Right cardiac atrium (tissue), 5 donors: ENCODE results near the gene JMJD6. TPM values are rescaled to one million over a fixed set of nuclear protein-coding genes. Genes with fewer than 3 reads are reported as not detected.
"Not testable (repeated sequence)": the region's sequence is repeated elsewhere in the genome, so short reads cannot be mapped to it uniquely, and the experiment has no call there.

Source experiments
- ATAC-seq, 2 donors: fragments of 200-7000 bp; cut with Tn5 transposase; one replicate each; pipeline versions ENCODE4 v1.8.0 to v1.9.1; 2020; ENCODE audit warnings: moderate library complexity in 2 of 2, mild to moderate bottlenecking in 1 of 2
- DNase-seq, 3 donors: peaks; one replicate each; pipeline ENCODE4 v3.0.0-alpha.2; 2020
- H3K27ac ChIP-seq: one replicate; pipeline ENCODE4 v1.5.1; 2013; ENCODE audit warnings: mild to moderate bottlenecking, low read length, control low read depth, moderate library complexity
- H3K27me3 ChIP-seq: one replicate; pipeline ENCODE4 v1.6.1; 2013; ENCODE audit not compliant: control insufficient read depth, insufficient read depth
- H3K4me1 ChIP-seq: one replicate; pipeline ENCODE4 v1.6.1; 2013; ENCODE audit warnings: low read length; ENCODE audit not compliant: control insufficient read depth, insufficient read depth
- H3K4me3 ChIP-seq: one replicate; pipeline ENCODE4 v1.5.1; 2013; ENCODE audit warnings: low read length, control low read depth
- H3K9me3 ChIP-seq: one replicate; pipeline ENCODE4 v1.6.1; 2013; ENCODE audit warnings: low read length; ENCODE audit not compliant: control insufficient read depth
- WGBS: extraction: QIAGEN DNeasy Blood & Tissue Kit; methylation state at CpG from one replicate; pipeline ENCODE4 v1.1.7; 2013; 5-methylcytosine and 5-hydroxymethylcytosine counted together
- intact Hi-C, 4 donors: fragments of 100-400 bp; cut with DNase I; formaldehyde crosslinking; loops; one replicate each; pipeline versions ENCODE4 v1.11.0 to v1.14.0; 2022 to 2023
- polyA plus RNA-seq: library from polyadenylated mRNA; stranded (reverse); fragments of 200-250 nt; gene quantifications from one replicate; pipeline ENCODE4 v1.2.3, GENCODE V29; 2013
- total RNA-seq, 4 donors: library from RNA; stranded (reverse); fragmentation: NEBNext Ultra II Directional; extraction: Animal tissue kit (Norgen Biotek cat#: 25700); gene quantifications; one replicate each; pipeline ENCODE4 v1.2.1, GENCODE V29; 2021
- donor health status: healthy with polysubstance abuse.
- donor health status: DM: no; HTN: yes; CAD: no.
- donor health status: DM: no; HTN: no; CAD: no.
- donor health status: DM: no; HTN: yes; CAD: no; lungs with severe emphysema.
- donor health status: DM: yes; HTN: yes; CAD: no.

JMJD6 gene
- total and polyA plus RNA-seq, 5 donors = 36.7 to 58.8 (median 56.1) TPM

- no peak overlapping the region for H3K4me3 ChIP-seq
- H3K27me3 ChIP-seq = no peaks in the 10 kb centered on the region
- no peak for ATAC-seq
- no peaks in the 10 kb centered on the region for H3K9me3 ChIP-seq
- WGBS = 56% methylated on average over 5 of the region's 5 CpGs
- no peak overlapping the region for H3K27ac ChIP-seq
- intact Hi-C loops = loop anchor here in 1 of 4 donors (10.0 kb wide), 1 partner anchor 160 kb away; no protein-coding TSS in a partner anchor
- peaks cover 7% of the 10 kb centered on the region for H3K4me1 ChIP-seq
- no peak for DNase-seq
Observed at GRCh38 chr17:76714336-76714735, 12.1 kb downstream of the JMJD6 start.

GRCh38 chr17:76713765-76714164, 12.6 kb downstream of the JMJD6 start:
- WGBS = 82% methylated on average over 7 of the region's 7 CpGs
- intact Hi-C loops = loop anchor here in 1 of 4 donors (10.0 kb wide), 1 partner anchor 159 kb away; no protein-coding TSS in a partner anchor

GRCh38 chr17:76712321-76712720, 14.1 kb downstream of the JMJD6 start:
- intact Hi-C loops = loop anchor here in 1 of 4 donors (10.0 kb wide), 1 partner anchor 158 kb away; no protein-coding TSS in a partner anchor
- H3K4me1 ChIP-seq = peaks cover 18% of the 10 kb centered on the region
- not testable (repeated sequence) for DNase-seq, ATAC-seq, H3K27ac ChIP-seq, H3K4me3 ChIP-seq, H3K9me3 ChIP-seq, H3K27me3 ChIP-seq
- 55% methylated on average over 7 of the region's 7 CpGs for WGBS

More at GRCh38 chr17:76713765-76714164, 12.6 kb downstream of the JMJD6 start:
- Histone ChIP-seq H3K4me1 (peaks cover 9% of the 10 kb centered on the region), H3K27ac (no peak overlapping the region), H3K9me3 (no peaks in the 10 kb centered on the region), H3K4me3 (no peak overlapping the region), H3K27me3 (no peaks in the 10 kb centered on the region)
- ATAC-seq (no peak), DNase-seq (no peak)

GRCh38 chr17:76710863-76711611, 15.4 kb downstream of the JMJD6 start, which contains the start of gene MXRA7:
Gene MXRA7 (minus strand): TSS chr17:76710965. CDS start chr17:76710946, 19 bp downstream.
- Histone ChIP-seq H3K4me1 (peaks cover 16% of the 10 kb centered on the region), H3K4me3 (peak within 1 kb of the TSS; percentile 93), H3K27ac (peak within 1 kb of the TSS; percentile 91), H3K27me3 (no peaks in the 10 kb centered on the region), H3K9me3 (no peaks in the 10 kb centered on the region)
- 3% methylated on average over 52 of the region's 56 CpGs for WGBS
- intact Hi-C loops = loop anchor here in 1 of 4 donors (10.0 kb wide), 1 partner anchor 156 kb away; no protein-coding TSS in a partner anchor
- ATAC-seq = peak; percentile 68 to 71
- peak; percentile 79 to 92 (median 91) for DNase-seq

GRCh38 chr17:76709951-76710862, 16.2 kb downstream of the JMJD6 start:
- H3K4me1 ChIP-seq = peaks cover 20% of the 10 kb centered on the region
- H3K27ac ChIP-seq = peak overlapping the region; percentile 79
- DNase-seq (peak in 2 of 3 donors; percentile 72 to 77), ATAC-seq (peak in 1 of 2 donors; percentile 18)
- intact Hi-C loops = loop anchor here in 1 of 4 donors (10.0 kb wide), 1 partner anchor 155 kb away; no protein-coding TSS in a partner anchor
- H3K27me3 ChIP-seq, H3K9me3 ChIP-seq: not testable (repeated sequence)
- WGBS = 3% methylated on average over 41 of the region's 79 CpGs
- peak overlapping the region; percentile 93 for H3K4me3 ChIP-seq

- intact Hi-C loops = no loop called here
- H3K4me1 ChIP-seq = peaks cover 22% of the 10 kb centered on the region
- 20% methylated on average over 29 of the region's 29 CpGs for WGBS
Observed at GRCh38 chr17:76709077-76709950, 17.1 kb downstream of the JMJD6 start.

GRCh38 chr17:76707985-76708807, 18.2 kb downstream of the JMJD6 start:
- H3K4me1 ChIP-seq = peaks cover 24% of the 10 kb centered on the region
- intact Hi-C loops = no loop called here
- peak; percentile 2 to 9 for ATAC-seq
- H3K27ac ChIP-seq = peak overlapping the region; percentile 79
- no peaks in the 10 kb centered on the region for H3K9me3 ChIP-seq
- 29% methylated on average over 14 of the region's 14 CpGs for WGBS
- H3K27me3 ChIP-seq = no peaks in the 10 kb centered on the region
- DNase-seq = peak; percentile 54 to 83 (median 78)
- H3K4me3 ChIP-seq = peak overlapping the region; percentile 28

More at GRCh38 chr17:76709077-76709950, 17.1 kb downstream of the JMJD6 start:
- H3K4me3 ChIP-seq = peak overlapping the region; percentile 93
- no peaks in the 10 kb centered on the region for H3K9me3 ChIP-seq
- H3K27me3 ChIP-seq = no peaks in the 10 kb centered on the region
- DNase-seq (peak; percentile 94 to 96 (median 95)), ATAC-seq (peak; percentile 84 to 88)
- H3K27ac ChIP-seq = peak overlapping the region; percentile 79

- intact Hi-C loops = no loop called here
- Histone ChIP-seq H3K9me3 (no peaks in the 10 kb centered on the region), H3K27me3 (no peaks in the 10 kb centered on the region), H3K27ac (no peak overlapping the region), H3K4me1 (peaks cover 29% of the 10 kb centered on the region), H3K4me3 (no peak overlapping the region)
- DNase-seq = no peak
- WGBS = 75% methylated on average over 3 of the region's 3 CpGs
- ATAC-seq = no peak
Observed at GRCh38 chr17:76706817-76707216, 19.6 kb downstream of the JMJD6 start.

GRCh38 chr17:76704805-76705204, 21.6 kb downstream of the JMJD6 start:
- H3K4me1 ChIP-seq = peaks cover 34% of the 10 kb centered on the region
- H3K27me3 ChIP-seq = no peaks in the 10 kb centered on the region
- WGBS = 35% methylated on average over 4 of the region's 4 CpGs
- H3K9me3 ChIP-seq = no peaks in the 10 kb centered on the region
- intact Hi-C loops = no loop called here
- H3K27ac ChIP-seq = peak overlapping the region; percentile 79
- no peak for ATAC-seq
- no peak for DNase-seq
- no peak overlapping the region for H3K4me3 ChIP-seq
